HPDE6-E6E7 (cell line): ENCODE measurements around the gene SLC44A3.
"Not testable (repeated sequence)": the region's sequence is repeated elsewhere in the genome, so short reads cannot be mapped to it uniquely, and the experiment has no call there.

Source experiments
- DNase-seq: peaks from one replicate; pipeline ENCODE4 v3.0.0; 2011; ENCODE audit warnings: missing footprints; ENCODE audit errors: extremely low spot score

The SLC44A3 gene

DNA sequence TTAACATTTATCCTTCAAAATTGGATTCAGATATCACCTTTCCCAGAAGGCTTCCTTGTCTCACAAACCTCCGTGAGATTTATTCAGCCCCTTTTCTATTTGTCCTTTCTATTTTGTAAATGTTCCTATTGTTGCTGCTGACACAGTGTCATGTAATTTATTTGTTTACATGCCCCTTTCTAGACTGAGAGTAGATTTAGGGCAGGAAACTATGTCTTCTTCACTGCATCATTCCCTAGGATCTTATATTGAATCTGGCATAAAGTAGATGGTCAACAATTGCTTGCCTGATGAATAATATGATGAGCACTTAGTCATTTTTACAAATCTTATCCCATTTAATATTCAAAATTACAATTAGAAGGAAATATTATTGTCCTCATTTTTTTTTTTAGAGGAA is 114.9 kb downstream of the SLC44A3 start:
- no peak for DNase-seq

DNA sequence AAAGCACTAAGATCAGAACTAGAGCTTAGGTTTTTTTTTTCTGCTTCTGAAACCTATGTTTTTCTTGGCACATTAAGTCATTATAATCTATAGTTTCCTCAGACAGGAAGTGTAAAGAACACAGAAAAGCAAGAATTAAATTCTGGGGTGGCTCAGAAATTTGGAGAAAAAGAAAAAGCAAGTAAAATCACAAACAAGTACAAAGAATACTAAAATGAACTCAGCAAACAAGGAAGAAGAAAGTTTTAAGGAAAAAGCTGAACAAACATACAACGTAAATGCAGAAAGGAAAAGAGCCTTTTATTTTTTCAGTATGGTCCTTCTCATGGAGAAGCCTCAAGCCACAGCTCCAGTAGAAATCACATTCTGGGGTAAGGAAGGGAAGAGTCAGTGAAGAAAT is 115.3 kb downstream of the SLC44A3 start:
- no peak for DNase-seq

DNA sequence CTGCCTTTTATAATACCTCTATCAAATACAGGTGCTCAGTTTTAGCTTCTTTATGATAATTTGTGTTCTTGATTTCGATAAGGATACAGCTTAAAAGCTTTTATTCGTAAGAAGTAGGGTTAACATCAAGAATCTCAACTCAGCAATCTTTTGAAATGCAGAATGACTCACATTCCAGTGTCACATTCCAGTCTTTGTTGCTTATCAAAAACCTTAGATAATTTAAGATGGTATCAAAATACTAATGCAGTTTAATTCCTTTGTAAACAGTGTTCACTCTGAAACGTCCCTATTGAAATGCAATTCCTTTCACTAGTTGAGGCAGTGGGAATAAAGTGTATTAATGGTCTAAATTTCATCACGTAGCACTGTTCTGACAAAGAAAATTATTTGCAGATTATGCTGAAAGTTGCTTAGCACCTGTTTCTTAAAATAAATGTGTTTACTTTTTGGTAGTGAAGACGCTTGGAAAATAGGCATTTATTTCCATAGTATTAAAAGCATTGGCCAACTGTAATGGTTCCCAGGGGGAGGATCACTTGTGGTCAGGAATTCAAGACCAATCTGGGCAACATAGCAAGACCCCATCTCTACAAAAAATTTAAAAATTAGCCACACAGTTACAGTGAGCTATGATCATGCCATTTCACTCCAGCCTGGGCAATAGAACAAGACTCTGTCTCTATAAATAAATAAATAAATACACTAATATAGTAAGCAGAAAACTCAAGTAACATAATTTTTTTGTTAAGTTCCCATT is 116.9 kb downstream of the SLC44A3 start:
- no peak for DNase-seq

DNA sequence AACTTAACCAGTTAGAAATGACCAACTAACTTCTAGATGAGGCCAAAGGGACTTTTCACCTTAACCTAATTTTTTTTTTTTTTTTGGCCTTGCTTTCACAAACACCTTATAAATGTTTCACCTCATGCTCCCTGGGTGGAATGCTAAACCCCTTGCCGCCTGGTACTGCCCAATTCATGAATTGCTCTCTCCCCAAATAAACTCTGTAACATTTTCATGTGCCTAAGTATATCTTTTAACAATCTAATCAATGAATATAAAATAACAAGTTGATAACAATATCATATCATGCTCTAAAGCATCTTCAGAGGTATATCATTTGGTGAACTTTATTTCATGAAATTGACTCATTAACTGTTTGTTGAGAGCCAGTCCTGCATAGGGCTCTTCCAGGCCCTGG is 117.7 kb downstream of the SLC44A3 start:
- no peak for DNase-seq

DNA sequence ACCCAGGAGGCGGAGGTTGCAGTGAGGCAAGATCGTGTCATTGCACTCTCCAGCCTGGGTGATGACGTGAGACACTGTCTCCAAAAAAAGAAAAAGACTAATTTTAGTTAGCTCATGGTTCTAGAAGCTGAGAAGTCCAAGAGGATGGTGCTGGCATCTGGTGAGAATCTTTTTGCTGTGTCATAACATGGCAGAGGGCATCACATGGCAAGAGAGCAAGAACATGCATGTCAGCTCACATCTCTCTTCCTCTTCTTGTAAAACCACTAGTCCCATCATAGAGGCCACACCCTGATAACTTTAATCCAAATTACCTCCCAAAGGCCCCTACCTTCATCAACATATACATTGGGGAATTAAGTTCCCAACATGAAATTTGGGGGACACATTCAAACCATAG is 120.6 kb downstream of the SLC44A3 start:
- DNase-seq: no peak

DNA sequence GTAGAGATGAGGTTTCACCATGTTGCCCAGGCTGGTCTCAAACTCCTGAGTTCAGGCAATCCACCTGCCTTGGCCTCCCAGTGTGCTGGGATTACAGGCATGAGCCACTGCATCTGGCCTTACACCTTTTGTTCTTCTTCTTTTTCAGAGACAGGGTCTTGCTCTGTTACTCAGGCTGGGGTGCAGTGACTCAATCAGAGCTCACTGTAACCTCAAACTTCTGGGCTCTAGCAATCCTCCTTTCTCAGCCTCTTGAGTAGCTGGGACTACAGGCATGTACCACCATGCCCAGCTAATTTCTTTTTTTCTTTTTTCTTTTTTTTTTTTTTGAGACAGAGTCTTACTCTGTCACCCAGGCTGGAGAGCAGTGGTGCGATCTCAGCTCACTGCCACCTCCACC is 121.3 kb downstream of the SLC44A3 start:
- DNase-seq: not testable (repeated sequence)

DNA sequence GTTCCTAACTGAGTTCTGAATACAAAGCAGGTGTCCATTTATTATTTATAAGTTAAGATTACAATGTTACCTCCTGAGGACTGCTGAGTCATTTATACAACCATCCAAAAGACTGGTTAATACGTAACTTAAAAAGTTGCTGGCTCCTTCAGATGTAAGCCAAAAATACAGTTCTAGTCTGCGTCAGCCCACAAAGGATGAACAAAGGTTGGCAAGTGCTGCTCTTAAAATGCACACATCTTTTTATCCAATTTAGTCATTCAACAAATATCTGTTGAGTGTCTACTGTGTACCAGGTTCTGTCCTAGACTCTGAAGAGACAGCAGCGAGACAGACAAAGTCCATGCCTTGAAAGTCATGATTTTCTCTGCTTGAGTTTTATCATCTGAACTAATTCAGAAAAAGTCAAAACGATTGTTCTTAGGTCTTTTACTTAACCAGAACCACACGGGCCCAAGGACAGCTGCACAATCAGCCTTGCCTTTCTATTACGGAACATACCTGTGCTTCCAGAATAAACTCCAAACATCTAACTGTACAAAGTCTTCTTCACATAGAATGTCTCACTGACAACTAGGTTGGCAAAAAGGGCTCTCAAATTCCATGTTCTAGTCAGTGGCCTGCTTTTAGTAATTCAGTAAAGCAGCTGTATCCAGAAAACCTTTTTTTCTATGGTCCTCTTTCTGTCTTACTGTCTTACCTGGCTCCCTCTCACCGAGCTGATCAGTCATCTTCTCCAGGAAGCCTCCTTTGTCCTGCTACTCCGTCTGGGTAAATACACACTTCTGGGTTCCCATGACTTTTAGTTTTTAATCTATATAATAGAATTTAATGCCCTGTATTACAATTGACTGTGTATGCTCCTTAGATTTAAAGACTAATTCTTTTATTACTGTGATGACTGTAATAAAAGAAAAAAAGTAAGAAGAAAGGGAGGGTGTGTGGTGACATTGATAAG is 122.3 kb downstream of the SLC44A3 start:
- no peak for DNase-seq
